ENCODE data around the gene SLC25A4.
"Not testable (repeated sequence)": the region's sequence is repeated elsewhere in the genome, so short reads cannot be mapped to it uniquely, and the experiment has no call there.

SLC25A4 gene

GRCh38 chr4:185142912-185143600 is at the start of gene SLC25A4:
TSS of gene SLC25A4 (plus strand) at chr4:185143266. CDS start at chr4:185143373, 107 bp downstream.
- peak; percentile 73 to 78 (median 75) for DNase-seq (ENCODE audit: low read depth in 2 of 3, low spot score in 2 of 3)

- DNase-seq (ENCODE audit: low read depth in 2 of 3, low spot score in 2 of 3): no peak
Measured at GRCh38 chr4:185093603-185094002, 49.5 kb upstream of the SLC25A4 start.

GRCh38 chr4:185096032-185096653 is 46.9 kb upstream of the SLC25A4 start:
- no peak for DNase-seq (ENCODE audit: low read depth in 2 of 3, low spot score in 2 of 3)

DNA sequence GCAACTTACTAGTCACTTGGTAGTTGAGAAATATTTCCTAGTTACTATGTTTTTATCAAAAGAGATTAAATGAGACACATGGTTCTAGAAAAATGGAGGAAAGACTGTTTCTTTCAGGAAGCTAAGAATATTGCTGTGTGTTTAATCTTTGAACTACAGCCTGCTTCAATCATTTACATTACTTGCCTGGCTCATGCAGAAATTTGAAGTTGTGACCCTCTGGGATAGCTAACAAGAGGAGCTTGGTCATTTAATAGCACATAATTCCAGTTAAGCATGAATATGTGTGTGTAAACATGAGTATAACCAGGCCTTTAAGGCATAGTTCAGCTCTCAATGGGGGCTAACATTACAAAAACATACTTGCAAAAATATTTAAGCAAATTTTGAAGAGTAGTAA is 44.6 kb upstream of the SLC25A4 start:
- no peak for DNase-seq (ENCODE audit: low read depth in 2 of 3, low spot score in 2 of 3)

DNA sequence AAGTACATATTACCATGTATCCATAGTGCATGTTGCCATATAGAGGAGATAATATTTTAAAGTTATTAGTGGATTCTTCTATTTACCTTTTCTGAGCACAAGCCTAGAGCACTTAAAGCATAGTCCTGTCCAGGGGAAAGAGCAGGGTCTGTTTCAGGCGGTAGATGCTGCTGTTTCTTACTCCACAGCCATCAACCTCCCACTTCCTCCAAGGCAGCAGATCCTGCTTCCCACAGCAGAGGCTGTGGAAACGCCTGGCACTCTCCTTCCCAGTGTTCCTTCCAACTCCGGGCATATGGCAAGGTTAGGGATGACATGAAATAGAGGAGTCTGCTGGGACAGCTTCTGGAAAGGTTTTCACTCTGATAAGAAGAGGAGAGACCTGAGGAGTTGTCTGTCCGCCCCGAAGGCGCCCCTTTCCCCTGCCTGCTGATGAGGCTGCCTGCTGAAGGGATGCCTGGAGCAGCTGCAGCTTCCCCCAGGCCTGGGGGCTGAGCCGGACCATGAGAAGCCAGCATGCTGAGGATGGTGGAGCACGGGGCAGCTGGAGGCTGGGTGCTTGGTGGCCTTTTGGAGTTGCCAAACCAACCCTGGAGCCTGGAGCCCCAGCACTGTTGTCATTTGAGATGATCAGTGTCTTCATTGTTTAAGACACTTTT is 43.9 kb upstream of the SLC25A4 start:
- no peak for DNase-seq (ENCODE audit: low read depth in 2 of 3, low spot score in 2 of 3)

- no peak for DNase-seq (ENCODE audit: low read depth in 2 of 3, low spot score in 2 of 3)
Measured at GRCh38 chr4:185099940-185100339, 43.1 kb upstream of the SLC25A4 start.

GRCh38 chr4:185100423-185100822 is 42.6 kb upstream of the SLC25A4 start:
- DNase-seq (ENCODE audit: low read depth in 2 of 3, low spot score in 2 of 3): no peak

DNA sequence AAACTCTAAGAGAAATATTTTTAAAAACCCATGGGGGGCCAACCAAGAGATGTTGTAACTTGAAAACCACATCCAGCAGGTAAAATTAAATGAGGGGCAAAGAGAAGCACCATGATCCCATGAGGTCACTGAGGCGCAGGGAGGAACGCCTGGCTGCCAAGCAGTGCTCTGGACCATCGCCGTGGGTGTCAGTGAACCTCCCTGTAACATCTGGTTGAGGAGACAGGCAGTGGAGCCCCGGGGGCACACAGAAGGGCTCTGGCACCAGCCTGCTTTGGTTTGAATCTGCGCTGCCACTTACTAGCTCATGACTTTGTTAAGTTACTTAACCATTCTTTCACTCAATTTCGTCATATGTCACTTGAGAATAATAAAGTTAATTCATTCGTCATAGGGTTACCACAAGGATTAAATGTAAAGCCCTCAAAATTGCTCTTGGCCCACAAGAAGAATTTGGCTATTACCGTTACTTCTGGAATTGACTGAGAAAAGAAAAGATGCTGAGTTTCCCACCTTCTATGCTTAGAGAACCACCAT is 41.6 kb upstream of the SLC25A4 start:
- DNase-seq (ENCODE audit: low read depth in 2 of 3, low spot score in 2 of 3): no peak

GRCh38 chr4:185104733-185105132 is 38.3 kb upstream of the SLC25A4 start:
- no peak for DNase-seq (ENCODE audit: low read depth in 2 of 3, low spot score in 2 of 3)

GRCh38 chr4:185106353-185106752 is 36.7 kb upstream of the SLC25A4 start:
- no peak for DNase-seq (ENCODE audit: low read depth in 2 of 3, low spot score in 2 of 3)

DNA sequence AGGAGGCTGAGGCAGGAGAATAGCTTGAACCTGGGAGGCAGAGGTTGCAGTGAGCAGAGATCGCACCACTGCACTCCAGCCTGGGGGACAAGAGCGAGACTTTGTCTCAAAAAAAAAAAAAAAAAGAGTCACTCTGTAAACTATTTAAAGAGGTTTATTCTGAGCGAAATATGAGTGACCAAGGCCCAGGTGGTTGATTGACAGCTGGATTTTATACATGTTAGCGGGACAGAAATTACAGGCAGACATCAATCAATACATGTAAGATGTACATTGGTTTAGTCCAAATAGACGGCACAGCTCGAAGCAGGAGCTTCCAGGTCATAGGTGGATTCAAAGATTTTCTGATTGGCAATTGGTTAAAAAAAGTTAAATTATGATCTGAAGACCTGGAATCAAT is 35.5 kb upstream of the SLC25A4 start:
- DNase-seq (ENCODE audit: low read depth in 2 of 3, low spot score in 2 of 3): not testable (repeated sequence)

DNA sequence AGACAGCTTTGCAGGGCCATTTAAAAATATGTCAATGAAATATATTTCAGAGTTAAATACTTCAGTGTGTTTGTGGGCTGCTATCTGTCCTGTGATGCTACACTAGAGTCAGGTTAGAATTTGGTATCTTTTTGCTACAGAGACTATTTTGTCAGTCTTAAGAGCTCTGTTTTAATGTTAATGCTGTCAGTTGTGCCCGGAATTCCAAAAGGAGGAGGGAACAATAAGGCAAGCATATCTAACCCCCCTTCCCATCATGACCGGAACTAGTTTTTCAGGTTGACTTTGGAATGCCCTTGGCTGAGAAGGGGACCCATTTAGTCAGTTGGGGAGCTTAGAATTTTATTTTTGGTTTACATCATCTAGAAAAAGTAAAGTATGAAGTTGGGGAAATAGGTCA is 34.9 kb upstream of the SLC25A4 start:
- DNase-seq (ENCODE audit: low read depth in 2 of 3, low spot score in 2 of 3): no peak

GRCh38 chr4:185108669-185109068 is 34.4 kb upstream of the SLC25A4 start:
- DNase-seq (ENCODE audit: low read depth in 2 of 3, low spot score in 2 of 3): no peak

GRCh38 chr4:185109736-185110135 is 33.3 kb upstream of the SLC25A4 start:
- DNase-seq (ENCODE audit: low read depth in 2 of 3, low spot score in 2 of 3): no peak

DNA sequence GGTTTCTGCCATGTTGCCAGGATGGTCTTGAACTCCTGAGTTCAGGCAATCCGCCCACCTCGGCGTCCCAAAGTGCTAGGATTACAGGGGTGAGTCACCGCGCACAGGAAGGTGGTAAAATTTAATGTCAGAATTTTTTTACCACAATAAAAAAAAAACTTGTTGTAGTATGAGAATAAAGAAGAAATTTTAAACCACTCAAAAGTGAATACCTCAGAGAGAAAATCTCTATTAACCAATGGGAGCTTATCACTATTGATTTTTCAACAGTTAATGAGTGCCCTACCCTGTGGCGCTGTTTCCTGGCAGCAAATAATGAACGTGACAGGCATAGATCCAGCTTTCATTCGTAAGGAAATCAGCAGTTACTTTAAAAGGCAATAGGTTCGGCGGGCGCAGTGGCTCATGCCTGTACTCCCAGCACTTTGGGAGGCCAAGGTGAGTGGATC is 32.7 kb upstream of the SLC25A4 start:
- DNase-seq (ENCODE audit: low read depth in 2 of 3, low spot score in 2 of 3): no peak

GRCh38 chr4:185112104-185112503 is 31.0 kb upstream of the SLC25A4 start:
- DNase-seq (ENCODE audit: low read depth in 2 of 3, low spot score in 2 of 3): no peak

DNA sequence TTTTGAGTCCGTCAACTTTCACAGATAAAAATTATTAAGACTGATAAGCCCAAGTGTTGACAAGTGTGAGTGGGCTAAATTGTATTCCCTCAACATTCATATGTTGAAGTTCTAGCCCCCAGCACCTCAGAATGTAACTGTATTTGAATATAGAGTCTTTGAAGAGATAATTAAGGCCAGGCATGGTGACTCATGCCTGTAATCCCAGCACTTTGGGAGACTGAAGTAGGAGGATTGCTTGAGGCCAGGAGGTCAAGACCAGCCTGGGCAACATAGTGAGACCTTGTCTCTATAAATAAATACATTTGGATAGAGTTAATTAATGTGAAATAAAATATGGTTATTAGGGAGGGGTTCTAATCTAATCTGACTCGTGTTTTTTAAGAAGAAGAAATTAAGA is 29.7 kb upstream of the SLC25A4 start:
- DNase-seq (ENCODE audit: low read depth in 2 of 3, low spot score in 2 of 3): no peak

DNA sequence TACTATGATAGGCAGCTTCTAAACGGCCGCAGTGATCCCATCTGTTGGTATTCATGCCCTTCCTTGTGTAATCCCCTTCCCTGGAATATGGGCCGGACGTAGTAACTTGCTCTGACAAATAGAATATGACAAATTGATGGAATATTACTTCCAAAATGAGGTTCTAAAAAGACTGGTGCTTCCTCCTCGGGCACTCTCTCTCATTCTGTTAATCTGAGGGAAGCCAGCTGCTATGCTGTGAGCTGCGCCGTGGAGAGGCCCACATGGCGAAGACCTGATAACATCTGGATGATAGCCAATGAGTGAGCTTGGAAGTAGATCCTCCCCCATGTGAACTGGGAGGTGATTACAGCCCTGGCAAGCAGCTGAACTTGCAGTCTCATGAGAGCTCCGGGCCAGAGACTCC is 27.2 kb upstream of the SLC25A4 start:
- DNase-seq (ENCODE audit: low read depth in 2 of 3, low spot score in 2 of 3): no peak

DNA sequence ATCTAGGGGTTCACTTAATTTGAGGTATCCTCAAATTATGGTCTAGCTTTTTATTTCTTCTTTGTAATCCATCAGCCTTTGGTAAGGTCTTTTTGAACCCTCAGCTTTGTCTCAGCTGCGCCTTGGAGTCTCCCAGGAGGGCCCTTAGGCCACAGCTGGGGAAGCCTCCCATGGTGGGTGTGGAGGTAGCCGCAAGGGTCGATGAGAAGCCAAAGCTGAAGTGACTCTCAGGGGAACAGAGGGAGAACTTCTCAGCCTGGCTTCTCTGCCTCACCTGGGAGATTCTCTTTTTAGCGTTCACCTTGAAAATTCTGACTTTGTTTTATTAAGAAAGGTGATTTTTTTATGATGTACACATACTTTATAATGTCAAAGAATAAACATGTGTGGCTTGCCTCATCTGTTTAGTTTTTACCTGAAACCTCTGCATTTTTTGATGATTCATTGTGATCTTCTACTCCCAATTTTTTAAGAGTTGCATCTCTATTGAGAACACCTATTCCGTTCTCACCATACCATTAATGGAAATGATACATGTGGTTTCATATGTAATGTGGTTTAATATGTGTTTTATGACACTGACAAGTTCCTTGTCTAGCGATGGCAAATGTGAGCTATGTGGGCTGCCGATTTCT is 25.6 kb upstream of the SLC25A4 start:
- no peak for DNase-seq (ENCODE audit: low read depth in 2 of 3, low spot score in 2 of 3)

GRCh38 chr4:185118876-185119275 is 24.2 kb upstream of the SLC25A4 start:
- no peak for DNase-seq (ENCODE audit: low read depth in 2 of 3, low spot score in 2 of 3)

DNA sequence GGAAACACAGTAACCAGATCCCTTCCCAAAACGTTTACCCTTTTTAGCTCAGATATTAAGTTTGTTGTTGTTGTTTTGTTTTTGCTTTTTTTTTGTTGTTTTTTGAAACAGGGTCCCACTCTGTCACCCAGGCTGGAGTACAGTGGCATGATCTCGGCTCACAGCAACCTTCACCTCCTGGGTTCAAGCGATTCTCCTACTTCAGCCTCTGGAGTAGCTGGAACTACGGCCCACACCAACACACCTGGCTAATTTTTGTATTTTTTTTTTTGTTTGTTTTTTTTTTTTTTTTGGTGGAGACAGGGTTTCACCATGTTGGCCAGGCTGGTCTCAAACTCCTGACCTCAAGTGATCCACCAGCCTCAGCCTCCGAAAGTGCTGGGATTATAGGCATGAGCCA is 23.6 kb upstream of the SLC25A4 start:
- DNase-seq (ENCODE audit: low read depth in 2 of 3, low spot score in 2 of 3): not testable (repeated sequence)
